ENCODE results near the gene ST6GAL1.
"Not testable (repeated sequence)": the region's sequence is repeated elsewhere in the genome, so short reads cannot be mapped to it uniquely, and the experiment has no call there.

GRCh38 chr3:186887507-186887938 is 42.8 kb upstream of the ST6GAL1 start:
- TF ChIP-seq CTCF, POLR2A (IDR thresholded peaks at IDR 0.05): not testable (repeated sequence)

All from gastroesophageal sphincter (tissue), 3 donors.